Tibial artery (tissue), 4 donors: ENCODE data around the gene MRTFB.

Experiments
- DNase-seq, 2 donors: peaks; one replicate each; pipeline ENCODE4 v3.0.0-alpha.2; 2019
- H3K27ac ChIP-seq, 2 donors: fragments of 200-600 bp; sonication (generic) in 1 of 2; 1 replicate in 1 of 2; 2 replicates in 1 of 2; pipeline ENCODE4 v1.5.1; 2018 to 2019; ENCODE audit warnings: mild to moderate bottlenecking in 1 of 2
- H3K27me3 ChIP-seq, 2 donors: fragments of 200-600 bp; sonication (generic) in 1 of 2; one replicate each; pipeline versions ENCODE4 v1.5.1 to v1.6.0; 2016 to 2019
- H3K36me3 ChIP-seq, 3 donors: fragments of 200-600 bp; sonication (generic) in 2 of 3; one replicate each; pipeline ENCODE4 v1.5.1; 2016 to 2019; ENCODE audit warnings: mild to moderate bottlenecking in 2 of 3
- H3K4me1 ChIP-seq, 4 donors: fragments of 200-600 bp; sonication (generic) in 2 of 4; 1 replicate in 3 of 4; 2 replicates in 1 of 4; pipeline ENCODE4 v1.5.1; 2016 to 2019
- H3K4me3 ChIP-seq, 2 donors: fragments of 200-600 bp; sonication (generic) in 1 of 2; 1 replicate in 1 of 2; 2 replicates in 1 of 2; pipeline ENCODE4 v1.5.1; 2018 to 2019; ENCODE audit warnings: mild to moderate bottlenecking in 2 of 2
- H3K9me3 ChIP-seq, 3 donors: fragments of 200-600 bp; sonication (generic) in 1 of 3; one replicate each; pipeline ENCODE4 v1.5.1; 2016 to 2019
- CTCF ChIP-seq, 2 experiments: fragments of 200-600 bp in 1 of 2; fragments of 450-650 bp in 1 of 2; IDR thresholded peaks; one replicate each; pipeline ENCODE4 v1.5.1; 2017 to 2019; ENCODE audit warnings: antibody characterized with exemption in 2 of 2, mild to moderate bottlenecking in 1 of 2, moderate library complexity in 1 of 2
- intact Hi-C: fragments of 100-400 bp; cut with DNase I; formaldehyde crosslinking; loops from one replicate; pipeline ENCODE4 v1.15.0; 2023; ENCODE audit warnings: low total_unique reads

MRTFB gene

GRCh38 chr16:14303639-14304394 lies 232.7 kb downstream of the MRTFB start:
- H3K4me1 ChIP-seq, result peaks cover 4 to 55% (median 45%) of the 10 kb centered on the region in 4 donors
- no peaks in the 10 kb centered on the region for H3K36me3 ChIP-seq
- no peaks in the 10 kb centered on the region for H3K27me3 ChIP-seq
- no peak for TF ChIP-seq CTCF (IDR thresholded peaks at IDR 0.05)
- H3K27ac ChIP-seq, result peak overlapping the region; percentile 91 to 94
- peak in 1 of 2 donors; percentile 85 for DNase-seq
- intact Hi-C loops, result loop anchor here (10.0 kb wide), 1 partner anchor 321 kb away; no protein-coding TSS in a partner anchor
- H3K9me3 ChIP-seq, result no peaks in the 10 kb centered on the region
- peak overlapping the region; percentile 82 to 100 for H3K4me3 ChIP-seq

GRCh38 chr16:14304891-14305460 lies 233.9 kb downstream of the MRTFB start:
- TF ChIP-seq CTCF (IDR thresholded peaks at IDR 0.05), result no peak
- Histone ChIP-seq H3K9me3 (no peaks in the 10 kb centered on the region), H3K36me3 (no peaks in the 10 kb centered on the region), H3K4me3 (peak overlapping the region in 1 of 2 donors; percentile 100), H3K4me1 (peaks cover 4 to 67% (median 56%) of the 10 kb centered on the region in 4 donors), H3K27ac (peak overlapping the region in 1 of 2 donors; percentile 69), H3K27me3 (no peaks in the 10 kb centered on the region)
- DNase-seq, result no peak
- intact Hi-C loops, result loop anchor here (10.0 kb wide), 1 partner anchor 320 kb away; no protein-coding TSS in a partner anchor

GRCh38 chr16:14306485-14307058 lies 235.5 kb downstream of the MRTFB start:
- no peak for TF ChIP-seq CTCF (IDR thresholded peaks at IDR 0.05)
- DNase-seq, result no peak
- Histone ChIP-seq H3K27me3 (no peaks in the 10 kb centered on the region), H3K9me3 (no peaks in the 10 kb centered on the region), H3K4me3 (peak overlapping the region in 1 of 2 donors; percentile 37), H3K4me1 (peaks cover 4 to 74% (median 63%) of the 10 kb centered on the region in 4 donors), H3K36me3 (no peaks in the 10 kb centered on the region), H3K27ac (peak overlapping the region; percentile 47 to 69)
- intact Hi-C loops, result loop anchor here (10.0 kb wide), 1 partner anchor 318 kb away; no protein-coding TSS in a partner anchor

GRCh38 chr16:14307059-14307526 lies 236.0 kb downstream of the MRTFB start:
- H3K4me3 ChIP-seq, result peak overlapping the region in 1 of 2 donors; percentile 37
- intact Hi-C loops, result loop anchor here (10.0 kb wide), 1 partner anchor 318 kb away; no protein-coding TSS in a partner anchor
- peaks cover 4 to 74% (median 63%) of the 10 kb centered on the region in 4 donors for H3K4me1 ChIP-seq
- no peak for DNase-seq
- no peaks in the 10 kb centered on the region for H3K9me3 ChIP-seq
- no peaks in the 10 kb centered on the region for H3K36me3 ChIP-seq
- H3K27ac ChIP-seq, result peak overlapping the region; percentile 47 to 69
- H3K27me3 ChIP-seq, result no peaks in the 10 kb centered on the region
- TF ChIP-seq CTCF (IDR thresholded peaks at IDR 0.05), result no peak

GRCh38 chr16:14307527-14308367 lies 236.6 kb downstream of the MRTFB start:
- intact Hi-C loops, result loop anchor here (10.0 kb wide), 1 partner anchor 317 kb away; no protein-coding TSS in a partner anchor
- peak; percentile 58 to 83 for DNase-seq
- H3K4me1 ChIP-seq, result peaks cover 4 to 74% (median 63%) of the 10 kb centered on the region in 4 donors
- H3K4me3 ChIP-seq, result peak overlapping the region; percentile 10 to 37
- no peaks in the 10 kb centered on the region for H3K9me3 ChIP-seq
- no peaks in the 10 kb centered on the region for H3K36me3 ChIP-seq
- no peaks in the 10 kb centered on the region for H3K27me3 ChIP-seq
- TF ChIP-seq CTCF (IDR thresholded peaks at IDR 0.05), result no peak
- H3K27ac ChIP-seq, result peak overlapping the region; percentile 47 to 69
